Measurements from ENCODE around the gene ZNF524. TPM values are rescaled to one million over a fixed set of nuclear protein-coding genes. Genes with fewer than 3 reads are reported as not detected.
A peak's percentile ranks its signal among the peaks of the same experiment; 100 is the strongest.

The ZNF524 gene
- polyA plus RNA-seq, 1 donor, result 5.4 TPM

GRCh38 chr19:55600662-55601028 lies 557 bp downstream of the ZNF524 start:
- no peak for DNase-seq

- no peak for DNase-seq
Observed at GRCh38 chr19:55601084-55601483, 996 bp downstream of the ZNF524 start.

- no peak for DNase-seq
Observed at GRCh38 chr19:55602104-55603001, 2.3 kb downstream of the ZNF524 start.

GRCh38 chr19:55603115-55603514 lies 3.0 kb downstream of the ZNF524 start:
- DNase-seq, result no peak

GRCh38 chr19:55603581-55604292 lies 3.6 kb downstream of the ZNF524 start:
- DNase-seq, result no peak

GRCh38 chr19:55605207-55605636 lies 5.1 kb downstream of the ZNF524 start:
- DNase-seq, result peak; percentile 97

GRCh38 chr19:55605637-55606470 lies 5.8 kb downstream of the ZNF524 start, which contains the start of gene ZNF865:
Gene ZNF865, plus strand, starts transcription at chr19:55605647. Its CDS starts 7,972 bp downstream, at chr19:55613619.
- peak; percentile 86 for DNase-seq

- no peak for DNase-seq
Observed at GRCh38 chr19:55606471-55606787, 6.3 kb downstream of the ZNF524 start.

- no peak for DNase-seq
Observed at GRCh38 chr19:55606817-55607216, 6.7 kb downstream of the ZNF524 start.

- no peak for DNase-seq
Observed at GRCh38 chr19:55609326-55609725, 9.2 kb downstream of the ZNF524 start.

GRCh38 chr19:55611300-55611982 lies 11.4 kb downstream of the ZNF524 start:
- no peak for DNase-seq

GRCh38 chr19:55611983-55612645 lies 12.0 kb downstream of the ZNF524 start:
- no peak for DNase-seq

GRCh38 chr19:55613396-55613795 lies 13.3 kb downstream of the ZNF524 start:
- DNase-seq, result no peak

GRCh38 chr19:55613930-55614710 lies 14.0 kb downstream of the ZNF524 start:
- no peak for DNase-seq

GRCh38 chr19:55614711-55615542 lies 14.8 kb downstream of the ZNF524 start:
- DNase-seq, result no peak

GRCh38 chr19:55615543-55616394 lies 15.7 kb downstream of the ZNF524 start:
- no peak for DNase-seq

- DNase-seq, result no peak
Observed at GRCh38 chr19:55616395-55616875, 16.3 kb downstream of the ZNF524 start.

- no peak for DNase-seq
Observed at GRCh38 chr19:55617426-55617825, 17.3 kb downstream of the ZNF524 start.

All from left kidney (tissue), 2 donors.